GM21576 (cell line): Measurements from ENCODE around the gene ZNF700.
A peak's percentile ranks its signal among the peaks of the same experiment; 100 is the strongest.
"Not testable (repeated sequence)": the region's sequence is repeated elsewhere in the genome, so short reads cannot be mapped to it uniquely, and the experiment has no call there.

Source experiments
- ATAC-seq: cut with Tn5 transposase; IDR thresholded peaks from one replicate; pipeline ENCODE4 v1.9.1; 2021; ENCODE audit warnings: mild to moderate bottlenecking, moderate library complexity; ENCODE audit not compliant: unreplicated experiment

ZNF700 gene

GRCh38 chr19:11938383-11938782 lies 13.5 kb downstream of the ZNF700 start:
- ATAC-seq, result not testable (repeated sequence)

- not testable (repeated sequence) for ATAC-seq
Observed at GRCh38 chr19:11941361-11941887, 16.5 kb downstream of the ZNF700 start.

GRCh38 chr19:11942008-11942842 lies 17.3 kb downstream of the ZNF700 start:
- ATAC-seq, result no peak

- ATAC-seq, result no peak
Observed at GRCh38 chr19:11942843-11943108, 17.9 kb downstream of the ZNF700 start.

GRCh38 chr19:11944656-11945055 lies 19.7 kb downstream of the ZNF700 start:
- no peak for ATAC-seq

GRCh38 chr19:11948646-11949045 lies 23.7 kb downstream of the ZNF700 start:
- ATAC-seq, result no peak

GRCh38 chr19:11949201-11949600 lies 24.3 kb downstream of the ZNF700 start:
- no peak for ATAC-seq

- not testable (repeated sequence) for ATAC-seq
Observed at GRCh38 chr19:11949614-11950080, 24.7 kb downstream of the ZNF700 start.

- ATAC-seq, result no peak
Observed at GRCh38 chr19:11950312-11950711, 25.4 kb downstream of the ZNF700 start.

GRCh38 chr19:11963566-11964355 lies 38.9 kb downstream of the ZNF700 start:
- no peak for ATAC-seq

- no peak for ATAC-seq
Observed at GRCh38 chr19:11964496-11964857, 39.6 kb downstream of the ZNF700 start.

- peak; percentile 90 for ATAC-seq
Observed at GRCh38 chr19:11964858-11965645, 40.1 kb downstream of the ZNF700 start, which contains the start of gene ZNF763. Gene ZNF763, plus strand, starts transcription at chr19:11965040. Its CDS starts 169 bp downstream, at chr19:11965209.

GRCh38 chr19:11970174-11970573 lies 45.3 kb downstream of the ZNF700 start:
- ATAC-seq, result no peak

- ATAC-seq, result no peak
Observed at GRCh38 chr19:11971041-11971440, 46.1 kb downstream of the ZNF700 start.

- ATAC-seq, result no peak
Observed at GRCh38 chr19:11973019-11973810, 48.3 kb downstream of the ZNF700 start.

GRCh38 chr19:11978492-11979100 lies 53.7 kb downstream of the ZNF700 start:
- no peak for ATAC-seq

- ATAC-seq, result no peak
Observed at GRCh38 chr19:11979527-11979926, 54.6 kb downstream of the ZNF700 start.

GRCh38 chr19:11982526-11982925 lies 57.6 kb downstream of the ZNF700 start:
- no peak for ATAC-seq

GRCh38 chr19:11984986-11985385 lies 60.1 kb downstream of the ZNF700 start:
- no peak for ATAC-seq

GRCh38 chr19:11986754-11987153 lies 61.8 kb downstream of the ZNF700 start:
- no peak for ATAC-seq
